K562 (cell line): ENCODE data around the gene MANEAL. TPM values are rescaled to one million over a fixed set of nuclear protein-coding genes. Genes with fewer than 3 reads are reported as not detected.
A peak's percentile ranks its signal among the peaks of the same experiment; 100 is the strongest.

ENCODE experiments used
- CBFA2T3 ChIP-seq: fragments of 450-650 bp; IDR thresholded peaks from 2 replicates; pipeline ENCODE4 v1.6.1; 2017
- CCAR2 ChIP-seq: fragments of 200-400 bp; formaldehyde crosslinking; IDR thresholded peaks from 2 replicates; pipeline ENCODE4 v1.6.1; 2017; ENCODE audit warnings: mild to moderate bottlenecking, low read depth, low read length
- E2F3 ChIP-seq: fragments of 250-450 bp; sonication (Bioruptor Pico); IDR thresholded peaks from 2 replicates; pipeline ENCODE4 v1.4.0; 2020; ENCODE audit warnings: mild to moderate bottlenecking
- ETV6 ChIP-seq, 3 experiments: fragments of 150-350 bp in 1 of 3; sonication (generic) in 1 of 3; formaldehyde crosslinking in 1 of 3; IDR thresholded peaks; 2 replicates each; pipeline versions ENCODE4 v1.6.1 to v1.8.0; 2014 to 2022; ENCODE audit warnings: borderline replicate concordance in 2 of 3, low read depth in 2 of 3, antibody characterized with exemption in 1 of 3, low read length in 1 of 3, mild to moderate bottlenecking in 1 of 3, missing genetic modification reagents in 1 of 3
- FOXK1 ChIP-seq: sonication (generic); formaldehyde crosslinking; IDR thresholded peaks from 2 replicates; pipeline ENCODE4 v1.8.0; 2022; ENCODE audit warnings: missing genetic modification reagents, mild to moderate bottlenecking, borderline replicate concordance
- HCFC1 ChIP-seq: IDR thresholded peaks from 2 replicates; pipeline ENCODE4 v1.6.1; 2012; ENCODE audit warnings: low read depth, low read length, improper control_type of control experiment
- HDAC8 ChIP-seq: fragments of 450-650 bp; IDR thresholded peaks from 2 replicates; pipeline ENCODE4 v1.6.1; 2016; ENCODE audit warnings: mild to moderate bottlenecking, missing genetic modification characterization, moderate library complexity, missing compliant biosample characterization
- MAX ChIP-seq: sonication (generic); formaldehyde crosslinking; IDR thresholded peaks from 2 replicates; pipeline ENCODE4 v1.9.0; 2022; ENCODE audit warnings: mild to moderate bottlenecking, missing genetic modification reagents
- POLR2A ChIP-seq: fragments of 450-650 bp; conservative IDR thresholded peaks from 2 replicates; pipeline ENCODE4 v1.6.1; 2016
- POLR2H ChIP-seq: IDR thresholded peaks from 2 replicates; pipeline ENCODE4 v1.6.1; 2016; ENCODE audit warnings: missing genetic modification characterization, low read depth, mild to moderate bottlenecking, control low read depth, missing compliant biosample characterization, moderate library complexity
- PTBP1 ChIP-seq: fragments of 200-400 bp; formaldehyde crosslinking; IDR thresholded peaks from 2 replicates; pipeline ENCODE4 v1.6.1; 2017; ENCODE audit warnings: low read depth, low read length
- RFX1 ChIP-seq: fragments of 450-650 bp; IDR thresholded peaks from 2 replicates; pipeline ENCODE4 v1.6.1; 2016; ENCODE audit warnings: mild to moderate bottlenecking, moderate library complexity
- RREB1 ChIP-seq: fragments of 250-450 bp; sonication (Bioruptor Pico); IDR thresholded peaks from 2 replicates; pipeline ENCODE4 v1.4.0; 2020
- SREBF2 ChIP-seq: sonication (generic); formaldehyde crosslinking; IDR thresholded peaks from 2 replicates; pipeline ENCODE4 v1.4.0; 2020; ENCODE audit warnings: mild to moderate bottlenecking, missing genetic modification reagents
- SRF ChIP-seq, 2 experiments: fragments of 250-450, 450-650 bp in 1 of 2; sonication (Bioruptor Pico) in 1 of 2; sonication (generic) in 1 of 2; formaldehyde crosslinking; IDR thresholded peaks; 2 replicates each; pipeline versions ENCODE4 v1.5.0 to v1.5.1; 2020 to 2022; ENCODE audit warnings: mild to moderate bottlenecking in 1 of 2, missing genetic modification reagents in 1 of 2
- SUPT5H ChIP-seq: fragments of 450-650 bp; IDR thresholded peaks from 2 replicates; pipeline ENCODE4 v1.6.1; 2016
- TRIM28 ChIP-seq: fragments of 450-650 bp; IDR thresholded peaks from 2 replicates; pipeline ENCODE4 v1.6.1; 2017
- XRCC4 ChIP-seq: IDR thresholded peaks from one replicate; pipeline ENCODE4 v1.6.1; 2011; ENCODE audit not compliant: insufficient read depth, insufficient read length; ENCODE audit errors: extremely low read depth
- ZNF431 ChIP-seq: sonication (generic); formaldehyde crosslinking; IDR thresholded peaks from 2 replicates; pipeline ENCODE4 v1.8.0; 2022; ENCODE audit warnings: mild to moderate bottlenecking, missing genetic modification reagents
- ZNF445 ChIP-seq: fragments of 250-450 bp; sonication (Bioruptor Pico); IDR thresholded peaks from 2 replicates; pipeline ENCODE4 v1.4.0; 2020; ENCODE audit warnings: low read depth, mild to moderate bottlenecking, moderate library complexity
- ZNF512 ChIP-seq: IDR thresholded peaks from 2 replicates; pipeline ENCODE4 v1.6.1; 2016; ENCODE audit warnings: missing genetic modification characterization, missing compliant biosample characterization
- ZNF717 ChIP-seq: fragments of 250-450 bp; sonication (Bioruptor Pico); IDR thresholded peaks from 2 replicates; pipeline ENCODE4 v1.5.0; 2021
- polyA plus RNA-seq, 8 experiments: library from polyadenylated mRNA; depleted of rRNA in 4 of 8; stranded (reverse) in 5 of 8; unstranded in 3 of 8; fragments of >200 nt; fragmentation: Nextera tagmentation in 2 of 8; fragmentation: Illumina TruSeq in 1 of 8; extraction: Ambion mirVana in 2 of 8; extraction: Trizol in 1 of 8; gene quantifications; 2 replicates each; pipeline versions ENCODE4 v1.2.1 to v1.2.3, GENCODE V29; 2011 to 2014; ENCODE audit warnings: inconsistent platforms in 1 of 8, missing spikeins in 1 of 8
- total RNA-seq, 7 experiments: library from RNA; depleted of rRNA in 6 of 7; stranded (reverse); fragments of >200 nt in 6 of 7; fragmentation: Illumina TruSeq in 2 of 7; extraction: Trizol in 2 of 7; gene quantifications; 2 replicates each; pipeline versions ENCODE4 v1.2.1 to v1.2.3, GENCODE V29; 2011 to 2021; ENCODE audit warnings: low replicate concordance in 1 of 7

MANEAL gene
- total and polyA plus RNA-seq, 9 of the 15 experiments (the other 6 are each of a cell fraction or from before 2014, with no cell fraction given) = 0.37 to 3.2 (median 1.2) TPM

DNA sequence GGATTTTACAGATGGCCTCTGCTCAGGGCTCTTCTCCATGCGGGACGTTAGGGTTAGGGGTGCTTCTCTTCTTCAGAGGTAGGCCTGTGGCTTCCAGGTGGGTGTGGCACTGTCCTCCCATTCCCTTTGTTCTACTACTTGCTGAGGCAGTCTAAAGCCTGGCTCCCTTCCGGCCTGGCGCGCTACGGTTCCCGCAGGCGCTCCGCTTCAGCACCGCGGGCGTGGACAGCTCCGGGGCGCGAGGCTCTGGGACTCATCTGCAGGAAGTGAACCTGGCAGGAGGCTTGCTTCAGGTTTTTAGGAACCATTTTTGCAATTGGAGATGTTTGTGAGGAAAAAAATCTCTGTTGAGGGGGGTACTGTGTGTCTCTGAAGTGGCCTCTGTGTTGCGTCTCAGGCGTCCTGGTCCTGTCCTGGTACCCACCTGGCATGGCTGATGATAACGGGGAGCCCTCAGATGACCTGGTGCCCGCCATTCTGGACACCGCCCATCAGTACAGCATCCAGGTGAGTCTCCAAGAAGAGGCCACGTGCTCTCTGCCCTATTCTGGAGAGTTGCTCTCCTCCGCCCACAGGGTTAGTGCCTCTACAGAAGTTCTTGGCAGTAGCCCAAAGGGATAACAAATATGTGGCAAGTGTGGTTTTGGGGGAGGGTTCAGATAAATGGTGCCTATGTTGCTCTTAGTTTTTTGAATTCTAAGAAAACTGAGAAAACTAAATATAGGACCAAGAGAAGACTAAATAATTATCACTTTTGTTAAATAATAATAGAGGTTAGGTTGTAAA lies 1.9 kb downstream of the MANEAL start (continued):
- TF ChIP-seq HCFC1 = peak; percentile 41; the same call in 1 of the 2 replicates
- peak; percentile 88; the same call in 1 of the 2 replicates for TF ChIP-seq FOXK1 (CRISPR knock-in tag)
- TF ChIP-seq RREB1 = no peak
- no peak for TF ChIP-seq POLR2A
- TF ChIP-seq SUPT5H = no peak
- no peak for TF ChIP-seq ZNF445 (CRISPR knock-in tag)
- no peak for TF ChIP-seq CCAR2
- no peak for TF ChIP-seq PTBP1
- no peak for TF ChIP-seq ZNF512 (tag)
- TF ChIP-seq POLR2H (tag) = no peak
- TF ChIP-seq XRCC4 = no peak
- TF ChIP-seq SREBF2 = no peak
- 0 out of 2 replicates have a peak, but pooled peaks have one; percentile 42 for TF ChIP-seq HDAC8 (tag)
- peak; percentile 84 for TF ChIP-seq MAX (CRISPR knock-in tag)
- TF ChIP-seq SRF (CRISPR knock-in tag; IDR thresholded peaks at IDR 0.05) = peak in 1 of 2 experiments; percentile 72; a peak in 1 of 4 replicates
- 0 out of 2 replicates have a peak, but pooled peaks have one; percentile 6 for TF ChIP-seq E2F3 (CRISPR knock-in tag)
- no peak for TF ChIP-seq ZNF717 (CRISPR knock-in tag)
- no peak for TF ChIP-seq CBFA2T3
- TF ChIP-seq ZNF431 = no peak
- no peak for TF ChIP-seq TRIM28
- TF ChIP-seq ETV6 (IDR thresholded peaks at IDR 0.05; ENCODE audit: borderline replicate concordance in 1 of 2, low read depth in 2 of 2, low read length in 1 of 2) = no peak
- peak; percentile 37; the same call in 1 of the 2 replicates for TF ChIP-seq ETV6 (CRISPR knock-in tag; IDR thresholded peaks at IDR 0.05; ENCODE audit: borderline replicate concordance)
- no peak for TF ChIP-seq RFX1
